MM.1S (cell line): Measurements from ENCODE around the gene PCDH1.

Source experiments
- CTCF ChIP-seq: fragments of 300-600 bp; sonication (generic); IDR thresholded peaks from 2 replicates; pipeline ENCODE4 v1.5.1; 2016; ENCODE audit warnings: antibody characterized with exemption, low read length, mixed read lengths
- EZH2 ChIP-seq: fragments of 300-600 bp; sonication (generic); optimal IDR thresholded peaks from 2 replicates; pipeline ENCODE3; 2017; ENCODE audit warnings: low read depth, mild to moderate bottlenecking, antibody characterized with exemption, low read length, mixed read lengths
- EZH2phosphoT487 ChIP-seq: fragments of 300-600 bp; sonication (generic); IDR thresholded peaks from 2 replicates; pipeline ENCODE4 v1.6.1; 2018; ENCODE audit warnings: antibody characterized with exemption, low read length

DNA sequence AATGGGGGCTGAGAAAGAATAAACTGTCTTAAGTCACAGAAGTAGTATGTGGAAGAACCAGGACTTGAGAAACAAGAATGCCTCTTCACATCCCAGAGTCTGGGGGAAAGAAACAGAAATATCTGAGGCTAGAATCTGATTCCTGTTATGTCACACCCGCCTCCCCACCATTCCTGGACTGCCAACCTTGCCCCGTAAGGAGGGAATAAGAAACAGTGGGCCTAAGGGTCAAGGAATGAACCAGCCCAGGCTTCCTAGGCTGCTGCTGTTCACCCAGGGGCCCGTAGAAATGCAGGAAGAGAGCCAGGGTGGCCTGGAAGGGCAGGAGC, 4.3 kb downstream of the PCDH1 start:
- TF ChIP-seq CTCF (no peak), EZH2phosphoT487 (no peak), EZH2 (no peak)
